Measurements from ENCODE around the gene NOX3.
A peak's percentile ranks its signal among the peaks of the same experiment; 100 is the strongest.

NOX3 gene

GRCh38 chr6:155440398-155441111 lies 15.1 kb downstream of the NOX3 start (continued):
- no peak for TF ChIP-seq SNAI2 (CRISPR knock-in tag; IDR thresholded peaks at IDR 0.05)

DNA sequence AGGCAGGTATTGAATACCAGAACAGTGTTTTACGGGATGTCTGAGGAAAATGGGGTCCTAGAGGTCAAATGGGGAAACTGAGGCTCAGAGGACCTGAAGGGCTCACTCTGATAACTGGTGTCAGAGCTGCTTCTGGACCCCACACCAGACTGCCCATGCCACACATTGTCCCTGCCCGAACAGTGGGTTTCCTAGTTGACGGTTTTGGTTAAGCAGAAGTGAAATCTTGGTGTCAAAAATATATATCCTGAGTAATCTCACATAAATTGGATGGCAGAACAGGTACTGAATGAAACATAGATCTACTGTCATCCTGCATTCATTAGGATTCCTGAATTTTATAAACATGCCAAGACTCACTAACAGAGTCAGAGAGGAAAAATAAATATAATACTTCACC lies 16.3 kb downstream of the NOX3 start:
- no peak for ATAC-seq
- TF ChIP-seq ZFP30 (CRISPR knock-in tag; IDR thresholded peaks at IDR 0.05): no peak
- no peak for TF ChIP-seq PPARA (CRISPR knock-in tag; IDR thresholded peaks at IDR 0.05; ENCODE audit: borderline replicate concordance)
- no peak for TF ChIP-seq ZNF565 (CRISPR knock-in tag; conservative IDR thresholded peaks at IDR 0.05; ENCODE audit: low read depth)
- TF ChIP-seq ZC3H10 (CRISPR knock-in tag; IDR thresholded peaks at IDR 0.05): no peak
- no peak for TF ChIP-seq ISL1 (CRISPR knock-in tag; IDR thresholded peaks at IDR 0.05)
- TF ChIP-seq GLIS3 (CRISPR knock-in tag; IDR thresholded peaks at IDR 0.05): no peak
- TF ChIP-seq CREB5 (CRISPR knock-in tag; IDR thresholded peaks at IDR 0.05; ENCODE audit: low read depth): no peak
- no peak for TF ChIP-seq CSRNP3 (CRISPR knock-in tag; IDR thresholded peaks at IDR 0.05)
- no peak for TF ChIP-seq RARB (CRISPR knock-in tag; IDR thresholded peaks at IDR 0.05)
- TF ChIP-seq, protein P1, sequence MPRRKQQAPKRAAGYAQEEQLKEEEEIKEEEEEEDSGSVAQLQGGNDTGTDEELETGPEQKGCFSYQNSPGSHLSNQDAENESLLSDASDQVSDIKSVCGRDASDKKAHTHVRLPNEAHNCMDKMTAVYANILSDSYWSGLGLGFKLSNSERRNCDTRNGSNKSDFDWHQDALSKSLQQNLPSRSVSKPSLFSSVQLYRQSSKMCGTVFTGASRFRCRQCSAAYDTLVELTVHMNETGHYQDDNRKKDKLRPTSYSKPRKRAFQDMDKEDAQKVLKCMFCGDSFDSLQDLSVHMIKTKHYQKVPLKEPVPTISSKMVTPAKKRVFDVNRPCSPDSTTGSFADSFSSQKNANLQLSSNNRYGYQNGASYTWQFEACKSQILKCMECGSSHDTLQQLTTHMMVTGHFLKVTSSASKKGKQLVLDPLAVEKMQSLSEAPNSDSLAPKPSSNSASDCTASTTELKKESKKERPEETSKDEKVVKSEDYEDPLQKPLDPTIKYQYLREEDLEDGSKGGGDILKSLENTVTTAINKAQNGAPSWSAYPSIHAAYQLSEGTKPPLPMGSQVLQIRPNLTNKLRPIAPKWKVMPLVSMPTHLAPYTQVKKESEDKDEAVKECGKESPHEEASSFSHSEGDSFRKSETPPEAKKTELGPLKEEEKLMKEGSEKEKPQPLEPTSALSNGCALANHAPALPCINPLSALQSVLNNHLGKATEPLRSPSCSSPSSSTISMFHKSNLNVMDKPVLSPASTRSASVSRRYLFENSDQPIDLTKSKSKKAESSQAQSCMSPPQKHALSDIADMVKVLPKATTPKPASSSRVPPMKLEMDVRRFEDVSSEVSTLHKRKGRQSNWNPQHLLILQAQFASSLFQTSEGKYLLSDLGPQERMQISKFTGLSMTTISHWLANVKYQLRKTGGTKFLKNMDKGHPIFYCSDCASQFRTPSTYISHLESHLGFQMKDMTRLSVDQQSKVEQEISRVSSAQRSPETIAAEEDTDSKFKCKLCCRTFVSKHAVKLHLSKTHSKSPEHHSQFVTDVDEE (CRISPR knock-in tag; IDR thresholded peaks at IDR 0.05): no peak
- TF ChIP-seq BACH2 (CRISPR knock-in tag; IDR thresholded peaks at IDR 0.05; ENCODE audit: borderline replicate concordance): no peak

DNA sequence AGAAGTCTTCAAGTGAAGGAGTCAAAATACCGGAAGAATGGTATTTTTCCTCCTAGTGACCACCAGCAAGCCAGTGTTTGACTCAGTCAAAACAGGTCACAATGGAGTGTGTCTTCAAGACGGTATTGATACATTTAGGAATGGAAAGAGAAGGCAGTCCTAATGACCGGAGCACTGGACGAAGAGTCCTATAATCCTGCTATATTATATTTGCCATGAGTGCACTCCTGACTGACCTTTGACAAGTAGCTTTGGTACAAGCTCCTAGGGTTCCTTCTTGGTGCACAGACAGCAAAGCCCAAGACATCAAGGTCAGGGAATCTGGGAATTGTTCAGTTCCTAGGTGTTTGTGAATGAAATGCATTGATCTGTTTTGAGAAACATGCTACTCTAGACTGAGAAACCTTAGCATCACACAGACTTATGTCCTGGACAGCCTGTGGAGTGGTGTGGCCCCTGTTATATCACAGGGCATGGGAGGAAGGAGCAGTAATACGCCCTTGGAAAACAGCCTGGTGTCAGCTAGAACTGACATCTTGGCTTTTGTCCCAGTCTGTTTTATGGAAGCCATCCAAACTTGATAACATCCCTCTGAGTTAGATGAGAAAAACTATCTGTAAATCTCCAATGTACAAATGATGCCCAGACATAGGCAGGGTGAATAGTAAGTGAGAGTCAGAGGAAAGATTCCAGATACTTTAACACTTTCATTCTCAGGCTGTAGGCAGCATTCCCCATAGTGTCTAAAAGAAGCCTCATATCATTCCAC lies 18.5 kb downstream of the NOX3 start:
- TF ChIP-seq SNAI2 (CRISPR knock-in tag; IDR thresholded peaks at IDR 0.05): no peak
- no peak for TF ChIP-seq ESRRG (CRISPR knock-in tag; IDR thresholded peaks at IDR 0.05)
- TF ChIP-seq BACH2 (CRISPR knock-in tag; IDR thresholded peaks at IDR 0.05; ENCODE audit: borderline replicate concordance): no peak
- TF ChIP-seq, protein P1 (CRISPR knock-in tag; IDR thresholded peaks at IDR 0.05): peak; percentile 82; the same call in 1 of the 2 replicates
- TF ChIP-seq TOX (CRISPR knock-in tag; IDR thresholded peaks at IDR 0.05; ENCODE audit: borderline replicate concordance): no peak
- TF ChIP-seq CSRNP3 (CRISPR knock-in tag; IDR thresholded peaks at IDR 0.05): no peak
- no peak for TF ChIP-seq TCF4 (CRISPR knock-in tag; IDR thresholded peaks at IDR 0.05; ENCODE audit: borderline replicate concordance)
- TF ChIP-seq ISL1 (CRISPR knock-in tag; IDR thresholded peaks at IDR 0.05): peak; percentile 54
- peak; percentile 90 for ATAC-seq

All from SK-N-SH treated with all-trans-retinoic acid at 6 μM for 48 hours (cell line).